HuH-7.5 (cell line): Measurements from ENCODE around the gene PLCB4.

Experiments used
- DNase-seq: peaks from one replicate; pipeline ENCODE4 v3.0.0; 2011; ENCODE audit warnings: low spot score

Gene PLCB4

DNA sequence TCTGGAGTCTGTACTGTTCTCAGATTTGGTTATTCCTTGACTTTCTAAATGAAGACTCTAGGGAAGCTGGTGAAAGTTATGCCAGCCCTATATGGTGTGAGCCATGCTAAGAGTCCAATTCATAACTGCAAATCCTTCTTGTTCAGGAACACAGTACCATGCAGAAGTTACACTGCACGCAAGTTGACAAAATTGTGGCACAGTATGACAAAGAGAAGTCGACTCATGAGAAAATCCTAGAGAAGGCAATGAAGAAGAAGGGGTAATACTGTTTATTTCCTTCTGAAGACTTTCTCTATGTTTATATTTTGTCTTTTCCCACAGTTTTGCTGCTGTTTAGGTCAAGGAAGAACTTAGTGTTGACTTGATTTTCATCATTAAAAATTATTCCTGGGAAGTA is 384.3 kb downstream of the PLCB4 start:
- no peak for DNase-seq

DNA sequence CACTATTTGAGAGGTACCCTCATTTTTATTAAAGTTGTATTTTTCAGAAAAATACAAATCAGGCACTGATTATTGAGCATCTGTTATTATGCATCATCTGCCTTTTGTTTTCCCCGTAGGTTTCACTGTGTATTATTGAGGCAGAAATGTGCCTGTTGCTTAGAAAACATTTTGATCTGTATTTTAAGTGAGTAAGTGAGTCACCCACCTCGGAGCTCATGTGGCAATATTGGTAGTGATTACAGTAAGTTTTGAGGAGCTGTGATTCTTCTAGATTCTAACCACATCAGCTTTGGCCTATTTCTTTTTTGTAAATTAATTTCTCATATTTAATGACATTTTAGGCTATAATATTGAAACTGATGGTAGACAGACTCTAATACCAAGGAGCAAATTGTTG is 385.9 kb downstream of the PLCB4 start:
- DNase-seq, result no peak

DNA sequence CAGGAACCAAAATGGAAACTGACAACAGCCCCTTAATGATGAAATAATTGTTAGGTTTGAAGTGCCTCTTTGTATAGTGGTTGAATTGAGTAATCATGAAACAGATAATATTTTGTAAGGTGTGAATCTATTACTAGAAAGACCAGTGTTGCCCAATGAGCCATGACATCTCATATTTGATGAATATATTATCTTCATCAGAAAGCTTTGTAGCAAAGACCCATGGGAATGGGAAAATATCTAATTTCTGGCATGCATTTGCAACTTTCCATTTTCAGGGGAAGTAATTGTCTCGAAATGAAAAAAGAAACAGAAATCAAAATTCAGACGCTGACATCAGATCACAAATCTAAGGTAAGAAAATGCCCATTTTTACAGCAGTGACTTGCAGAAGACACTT is 388.2 kb downstream of the PLCB4 start:
- DNase-seq, result no peak

DNA sequence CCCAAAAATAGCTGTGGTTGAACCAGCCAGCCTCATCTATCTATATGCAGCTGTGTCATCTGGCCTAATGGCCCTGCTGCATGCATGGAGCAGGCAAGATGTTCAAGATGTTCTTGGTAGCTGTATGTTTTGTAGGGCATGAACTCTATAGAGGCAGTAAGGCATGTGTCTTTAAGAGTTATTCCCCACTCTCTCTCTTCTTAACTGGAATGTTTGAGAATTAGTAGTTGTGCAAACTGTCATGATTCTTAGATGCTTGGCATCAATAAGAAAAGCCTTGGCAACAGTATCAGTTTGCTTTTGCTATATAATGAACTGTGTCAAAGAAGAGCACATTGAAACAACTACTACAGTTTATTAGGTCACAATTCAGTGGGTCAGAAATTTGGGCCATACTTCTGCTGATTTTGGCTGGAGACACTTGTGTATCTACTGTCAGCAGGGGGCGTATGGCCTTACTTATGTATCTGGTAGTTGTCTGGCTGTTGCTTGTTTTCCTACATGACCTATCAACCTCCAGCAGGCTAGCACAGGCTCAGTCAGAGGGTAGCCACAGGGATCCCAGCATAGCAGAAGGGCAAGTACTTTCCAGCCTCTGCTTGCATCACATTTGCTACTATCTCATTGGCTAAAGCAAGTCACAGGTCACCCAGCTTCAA is 389.4 kb downstream of the PLCB4 start:
- peak; percentile 29 for DNase-seq

DNA sequence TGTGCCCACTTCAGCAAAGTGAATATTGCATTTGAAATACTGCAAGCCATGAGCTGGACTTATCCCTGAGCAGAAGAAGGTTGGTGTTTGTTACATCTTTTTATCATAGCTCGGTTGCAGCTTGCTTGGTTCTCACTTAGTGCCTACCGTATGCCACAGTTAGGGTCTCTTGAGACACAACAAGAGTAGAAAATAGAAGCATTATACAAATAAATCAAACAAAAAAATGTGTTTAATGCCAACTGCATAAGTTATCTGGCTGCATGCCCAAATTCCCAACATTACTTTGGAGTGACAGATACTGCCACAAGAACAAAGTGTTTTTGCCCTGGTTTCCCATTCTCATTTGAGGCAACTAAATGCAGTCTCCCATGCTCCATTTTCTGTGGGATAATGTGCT is 391.6 kb downstream of the PLCB4 start:
- no peak for DNase-seq

DNA sequence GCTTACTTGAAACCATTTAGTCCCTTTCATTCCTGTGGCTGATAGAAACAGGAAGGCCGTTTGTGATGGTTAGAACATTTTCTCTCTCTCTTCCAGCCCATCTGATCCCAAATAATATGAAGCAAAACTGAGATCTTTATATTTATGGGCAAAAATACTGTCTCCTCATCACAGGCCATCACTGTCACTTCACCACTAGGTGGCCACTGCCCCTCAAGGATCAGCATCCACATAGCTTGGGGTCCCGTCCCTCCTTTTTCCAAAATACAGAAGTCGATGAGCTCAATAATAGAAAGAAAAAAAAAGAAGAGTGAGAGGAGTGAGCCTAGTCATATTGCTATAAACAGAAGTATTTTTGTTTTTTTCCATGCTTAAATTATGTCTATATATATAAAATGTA is 399.1 kb downstream of the PLCB4 start:
- peak; percentile 14 for DNase-seq

DNA sequence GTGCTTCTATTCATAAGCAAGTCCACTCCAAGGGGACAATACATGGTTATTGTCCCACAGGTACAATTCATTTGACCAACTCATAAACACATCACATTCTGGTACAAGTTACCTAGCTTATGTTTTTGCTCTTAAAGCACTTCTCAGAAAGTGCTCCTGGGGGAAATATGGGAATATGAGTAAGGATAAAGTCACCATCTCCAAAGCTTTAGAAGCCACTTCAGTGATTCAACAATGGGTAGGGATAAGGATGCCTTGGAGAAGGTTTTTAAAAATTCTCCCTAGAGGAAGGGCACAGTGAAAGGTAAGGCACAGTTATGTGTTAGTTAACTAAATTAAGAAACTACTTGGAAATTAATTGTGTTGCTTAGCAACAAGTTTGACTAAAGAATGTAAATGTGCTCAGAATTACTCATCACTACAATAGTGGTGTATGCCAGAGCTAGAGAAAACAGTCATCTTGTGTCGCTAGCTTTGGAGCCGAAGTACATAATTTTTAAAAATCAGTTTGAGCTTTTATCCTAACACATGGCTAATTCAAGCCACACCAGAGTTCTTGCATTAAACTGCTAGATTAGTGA is 406.0 kb downstream of the PLCB4 start:
- DNase-seq, result no peak

DNA sequence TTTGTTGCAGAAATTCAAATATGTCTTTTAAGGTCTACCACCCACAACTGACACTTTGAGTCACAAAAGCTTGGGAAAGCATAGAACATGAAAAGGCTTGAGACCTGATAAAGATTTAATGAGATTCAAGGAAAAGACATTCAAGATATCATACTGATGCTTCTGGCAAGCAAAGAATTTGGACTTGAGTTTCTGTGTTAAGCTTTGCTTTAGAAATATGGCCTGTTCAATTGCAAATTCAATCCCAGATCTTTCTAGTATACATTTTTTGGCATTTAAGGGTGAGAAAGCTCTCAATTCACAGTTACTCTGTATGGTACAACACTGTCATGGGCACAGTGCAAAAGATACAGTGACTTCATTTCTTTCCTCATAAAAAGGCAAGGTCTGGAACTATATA is 406.6 kb downstream of the PLCB4 start:
- no peak for DNase-seq

DNA sequence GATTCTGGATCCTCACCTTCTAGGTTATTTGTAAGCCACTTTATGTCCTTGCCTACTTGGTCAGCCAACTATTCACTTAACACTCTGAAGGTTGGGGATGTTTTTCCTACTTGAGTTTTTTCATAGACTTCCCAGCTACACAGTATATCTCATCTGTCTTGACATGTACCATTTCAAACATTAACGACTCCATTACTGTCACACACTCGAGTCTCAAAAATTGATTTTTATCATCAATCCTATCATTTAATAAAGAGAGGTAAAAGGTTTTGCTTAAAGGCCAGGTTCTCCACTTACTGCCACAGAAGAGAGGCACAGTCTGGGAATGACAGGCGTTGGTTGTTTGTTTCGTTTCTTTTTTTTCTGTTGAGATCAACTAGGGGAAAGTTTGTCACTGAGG is 407.3 kb downstream of the PLCB4 start:
- no peak for DNase-seq

DNA sequence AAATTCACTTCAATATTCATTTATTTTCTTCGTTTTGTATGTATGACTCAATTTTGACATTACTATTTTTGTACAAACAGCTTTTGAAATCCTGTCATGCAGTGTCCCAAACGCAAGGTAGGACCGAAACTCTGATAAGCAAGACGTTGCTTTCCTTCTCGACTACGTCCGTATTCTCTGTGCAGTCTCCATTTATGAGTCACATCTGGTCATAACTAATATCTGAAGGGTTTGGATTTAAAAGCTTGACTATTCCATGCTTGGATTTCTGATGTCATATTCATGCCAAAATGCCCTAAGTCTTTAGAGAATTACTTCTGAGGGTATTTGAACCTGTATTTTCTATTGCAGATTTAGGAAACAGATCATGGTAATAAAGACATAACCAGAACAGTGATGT is 407.8 kb downstream of the PLCB4 start:
- DNase-seq, result no peak

DNA sequence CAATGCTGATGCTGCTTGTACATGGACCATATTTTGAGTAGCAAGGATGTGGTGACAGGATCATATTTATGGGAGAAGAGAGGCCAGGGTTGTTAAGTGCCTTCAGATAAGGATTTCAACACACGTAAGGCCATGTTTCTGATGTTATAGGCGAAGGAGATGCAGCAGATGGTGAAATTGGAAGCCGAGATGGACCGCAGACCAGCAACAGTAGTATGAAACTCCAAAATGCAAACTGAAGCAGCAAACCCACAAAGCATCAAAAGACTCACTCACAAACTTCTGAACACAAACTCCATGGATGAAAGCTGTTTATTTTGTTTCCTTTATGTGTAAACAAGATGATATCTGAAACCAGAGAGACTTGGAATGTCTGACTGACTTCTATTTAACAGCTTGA is 409.9 kb downstream of the PLCB4 start:
- no peak for DNase-seq

DNA sequence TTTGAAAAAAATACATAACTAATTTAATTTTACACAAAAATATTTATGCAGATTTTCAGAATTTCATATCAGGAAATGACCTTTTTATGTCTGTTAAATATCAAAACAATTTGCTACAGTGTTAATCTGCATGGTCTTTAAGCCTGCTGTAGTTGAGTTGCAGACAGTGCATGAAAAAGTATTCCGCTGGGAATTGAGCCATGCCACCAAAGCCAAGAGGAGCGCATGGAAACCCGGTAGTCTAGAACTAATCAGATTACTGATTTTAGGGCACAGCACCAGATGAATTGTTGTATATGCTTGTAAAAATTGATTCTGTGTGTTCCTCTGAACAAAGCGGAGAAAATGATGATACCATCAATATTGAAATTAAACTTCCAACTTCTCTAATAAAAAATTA is 411.2 kb downstream of the PLCB4 start:
- DNase-seq, result no peak

DNA sequence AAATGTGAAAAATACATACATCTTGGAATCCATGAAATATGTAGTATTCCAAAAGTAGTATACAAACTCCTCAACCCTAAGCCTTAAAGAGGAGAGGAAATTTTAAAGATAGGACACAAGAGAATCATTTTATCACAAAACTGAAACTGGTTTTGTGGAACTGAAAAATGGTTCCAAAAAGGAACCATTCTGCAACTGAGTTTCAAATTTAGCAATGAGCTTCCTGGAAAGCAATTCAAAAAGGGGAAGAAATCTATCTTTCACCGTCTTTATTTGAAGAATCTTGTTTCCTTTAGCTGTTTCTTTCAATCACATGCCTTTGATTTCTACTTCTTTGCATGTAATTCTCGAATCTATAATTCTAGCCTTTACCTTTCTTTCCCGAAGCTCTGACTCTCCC is 413.3 kb downstream of the PLCB4 start:
- no peak for DNase-seq

DNA sequence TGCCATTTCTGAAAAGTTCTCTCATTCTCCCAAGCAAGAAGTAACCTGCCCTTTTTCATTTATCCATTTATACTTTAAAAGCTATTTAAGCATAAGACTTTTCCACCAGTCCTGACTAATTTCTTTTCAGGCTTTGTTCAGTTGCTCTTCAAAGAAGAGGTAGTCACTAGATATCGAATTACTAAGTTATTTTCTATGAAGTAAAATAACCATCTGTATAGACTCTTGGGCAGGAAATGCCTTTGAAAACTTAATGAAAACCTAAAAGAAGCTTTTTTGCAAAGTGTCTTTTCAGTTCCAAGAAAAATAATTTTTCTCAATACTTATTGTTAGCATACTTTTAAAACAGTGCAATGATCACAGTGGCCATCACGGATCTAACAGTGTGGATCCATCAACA is 414.2 kb downstream of the PLCB4 start:
- DNase-seq, result no peak

DNA sequence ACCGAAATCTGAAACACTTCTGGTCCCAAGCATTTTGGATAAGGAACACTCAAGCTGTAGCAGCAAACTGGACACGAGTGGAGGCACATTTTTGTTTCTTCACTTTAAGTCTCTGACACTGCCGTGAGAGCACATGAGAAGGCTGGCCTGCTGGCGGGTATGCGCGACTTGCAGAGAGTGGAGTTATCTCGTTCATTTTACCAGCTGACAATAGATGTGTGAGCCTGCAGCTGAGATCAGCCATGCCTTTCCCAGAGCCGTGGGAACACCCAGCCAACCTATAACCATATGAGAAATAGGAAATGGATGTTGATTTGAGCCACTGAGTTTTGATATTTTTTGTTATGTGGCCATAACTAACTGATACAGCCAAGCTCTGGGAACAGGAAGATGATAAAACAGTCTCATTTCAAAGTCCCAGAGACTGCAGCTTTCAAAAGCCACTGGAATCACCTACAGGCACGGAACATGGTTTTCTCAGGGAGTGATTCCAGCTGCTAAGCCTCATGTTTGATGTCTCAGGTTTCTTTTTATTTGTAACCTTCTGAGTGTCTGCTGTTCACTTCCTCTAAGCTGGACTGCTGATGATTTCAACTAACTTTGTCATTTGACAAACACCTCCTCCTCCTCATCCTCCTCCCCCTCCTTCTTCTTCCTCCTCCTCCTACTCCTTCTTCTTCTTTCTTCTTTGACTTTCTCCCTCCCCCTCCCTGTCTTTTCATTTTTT is 416.9 kb downstream of the PLCB4 start:
- DNase-seq, result no peak

DNA sequence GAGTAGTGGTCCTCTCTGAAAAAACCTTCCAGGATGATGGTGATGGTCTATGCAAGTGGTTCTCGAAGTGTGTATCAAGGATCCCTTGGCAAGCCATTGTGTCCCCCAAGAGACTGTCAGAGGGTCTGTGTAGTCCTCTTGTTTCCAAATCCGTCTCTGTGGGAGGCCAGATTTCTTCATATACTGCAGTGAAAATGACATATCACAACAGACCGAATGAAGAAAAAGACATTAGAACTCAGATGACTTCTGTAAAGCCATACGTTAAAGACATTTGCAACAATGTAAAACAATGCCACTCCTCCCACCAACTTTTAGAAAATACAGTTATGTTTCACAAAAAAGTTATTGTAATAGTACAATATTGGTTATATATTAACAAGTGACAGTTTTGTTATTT is 418.3 kb downstream of the PLCB4 start:
- DNase-seq, result no peak

DNA sequence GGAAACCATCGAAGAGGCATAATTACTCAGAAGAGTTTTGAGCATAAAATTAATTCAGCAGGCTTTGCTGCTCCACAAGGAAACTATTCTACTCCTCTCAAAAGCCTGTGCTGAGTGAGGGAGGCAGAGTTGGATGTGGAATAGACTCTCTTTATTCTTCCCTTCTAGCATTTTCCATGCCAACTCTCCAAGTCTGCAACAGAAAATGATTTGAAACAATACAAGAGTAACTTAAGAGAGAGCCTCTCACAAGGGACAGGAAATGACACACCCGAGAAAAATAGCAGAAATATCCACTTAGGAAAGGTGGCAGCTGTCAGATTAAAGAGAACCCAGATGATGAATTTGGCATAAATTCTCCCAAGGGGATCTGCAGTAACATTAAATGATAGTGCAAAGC is 419.2 kb downstream of the PLCB4 start:
- no peak for DNase-seq

DNA sequence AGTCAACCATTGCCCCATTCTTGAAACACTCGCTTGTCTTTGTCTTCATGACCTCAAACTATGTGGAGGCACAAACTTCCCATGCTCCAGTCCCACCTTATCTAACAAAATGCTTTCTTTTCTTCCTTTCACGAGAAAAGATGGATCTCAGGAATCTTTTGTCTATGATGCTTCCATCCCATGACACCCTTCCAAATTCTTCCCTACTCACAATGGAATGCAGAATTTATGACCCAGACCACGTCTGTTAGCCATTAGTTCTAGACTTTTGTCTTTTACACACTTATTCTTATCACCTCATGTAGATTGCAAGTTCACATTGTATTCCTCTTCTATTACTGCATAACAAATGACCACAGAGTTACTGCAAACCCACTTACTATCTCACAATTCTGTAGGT is 421.3 kb downstream of the PLCB4 start:
- DNase-seq, result no peak

DNA sequence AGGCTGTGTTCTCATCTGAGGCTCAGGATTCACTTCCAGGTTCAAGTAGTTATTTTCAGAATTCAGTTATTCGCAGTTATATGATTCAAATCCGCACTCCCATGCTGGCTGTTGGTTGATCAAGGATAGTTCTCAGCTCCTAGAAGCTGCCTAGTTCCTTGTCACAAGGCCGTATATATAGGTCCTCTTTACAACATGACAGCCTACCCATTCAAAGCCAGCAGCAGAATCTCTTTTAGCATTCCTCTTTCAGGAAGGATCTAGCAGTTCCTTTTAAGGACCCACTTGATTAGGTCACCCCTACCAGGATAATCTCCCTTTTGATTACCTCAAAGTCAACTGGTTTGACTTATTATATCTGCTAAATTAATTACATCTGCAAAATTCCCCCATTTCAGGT is 421.7 kb downstream of the PLCB4 start:
- DNase-seq, result no peak

DNA sequence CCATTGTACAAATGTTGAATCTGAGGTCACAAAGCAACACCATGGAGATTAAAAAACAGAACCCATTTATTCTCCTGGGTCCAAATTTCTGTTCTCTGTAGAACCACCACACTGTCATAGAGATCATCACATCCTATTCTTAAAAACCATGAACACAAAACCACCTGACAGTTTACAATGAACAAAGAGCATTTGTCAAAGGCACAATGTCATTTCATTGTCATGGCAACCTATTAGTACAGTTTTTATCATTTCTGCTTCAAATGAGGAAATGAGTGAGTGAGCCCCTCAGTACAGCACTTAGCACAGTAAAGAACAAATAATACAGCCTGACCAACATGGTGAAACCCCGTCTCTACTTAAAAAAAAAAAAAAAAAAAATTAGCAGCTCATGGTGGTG is 422.4 kb downstream of the PLCB4 start:
- no peak for DNase-seq

DNA sequence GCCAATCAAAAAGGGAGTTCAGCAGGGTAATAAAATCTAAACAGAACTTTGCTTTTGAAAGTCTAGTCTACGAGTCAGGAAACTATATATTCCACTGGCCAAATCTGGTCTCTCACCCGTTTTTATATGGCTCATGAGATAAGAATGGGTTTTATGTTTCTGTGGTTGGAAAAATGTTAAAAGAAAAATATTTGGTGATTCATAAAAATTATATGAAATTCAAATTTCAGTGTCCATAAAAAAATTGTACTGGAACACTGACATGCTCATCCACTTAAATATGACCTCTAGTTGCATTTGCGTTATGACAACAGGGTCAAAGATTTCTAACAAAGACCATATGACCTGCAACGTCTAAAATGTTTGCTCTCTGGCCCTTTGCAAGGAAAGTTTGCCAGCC is 423.2 kb downstream of the PLCB4 start:
- DNase-seq, result no peak

DNA sequence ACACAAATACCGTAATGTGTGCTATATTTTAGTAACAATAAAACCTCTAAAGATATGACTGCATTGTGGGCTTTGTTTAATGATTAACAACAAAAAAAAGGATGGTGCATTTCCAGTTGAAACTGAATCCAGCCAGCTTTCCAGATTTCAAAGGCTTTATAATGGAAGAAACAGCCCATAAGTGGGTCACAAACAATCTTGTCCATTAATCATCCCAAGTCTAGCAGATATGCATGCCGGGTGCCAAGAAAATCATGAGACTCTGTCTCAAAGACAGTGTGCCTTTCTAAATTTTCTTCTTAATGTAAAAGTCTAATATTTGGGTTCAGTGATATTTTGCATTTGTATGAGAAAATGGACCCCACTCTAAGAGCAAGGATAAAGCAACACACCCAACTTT is 424.9 kb downstream of the PLCB4 start:
- DNase-seq, result no peak

DNA sequence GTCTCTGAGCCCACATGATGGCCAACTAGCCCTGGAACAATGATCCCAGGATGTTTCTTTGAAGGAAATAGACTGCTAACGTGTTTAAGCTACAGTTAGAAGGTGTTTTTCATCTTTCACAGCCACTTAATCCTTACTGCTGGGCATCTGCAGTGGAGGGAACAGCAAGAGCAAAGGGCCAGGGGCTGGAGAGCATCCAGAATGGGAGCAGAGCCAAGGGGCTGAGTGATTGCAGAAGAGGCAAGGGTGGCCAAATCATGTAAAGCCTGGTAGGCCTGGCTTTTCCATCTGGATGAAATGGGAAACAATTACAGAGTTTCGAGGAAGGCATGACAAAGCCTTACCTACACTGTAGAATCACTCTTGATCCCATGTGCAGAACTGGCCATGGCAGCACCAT is 426.8 kb downstream of the PLCB4 start:
- DNase-seq, result no peak

DNA sequence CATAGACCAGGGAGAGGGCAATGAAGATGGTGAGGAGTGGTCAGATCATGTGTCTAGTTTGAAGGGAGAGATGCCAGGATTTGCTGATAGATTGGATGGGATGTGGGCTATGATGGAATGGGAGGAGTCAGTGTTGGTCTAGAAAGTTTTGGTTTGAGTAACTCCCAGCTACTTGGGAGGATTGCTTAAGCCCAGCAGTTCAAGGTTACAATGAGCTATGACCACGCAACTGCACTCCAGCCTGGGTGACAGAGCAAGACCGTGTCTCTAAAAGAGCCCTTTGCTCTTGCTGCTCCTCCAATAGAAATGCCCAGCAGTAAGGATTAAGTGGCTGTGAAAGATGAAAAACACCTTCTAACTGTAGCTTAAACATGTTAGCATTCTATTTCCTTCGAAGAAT is 427.3 kb downstream of the PLCB4 start:
- no peak for DNase-seq
